ENCODE measurements around the gene EYA4. TPM values are rescaled to one million over a fixed set of nuclear protein-coding genes. Genes with fewer than 3 reads are reported as not detected.

EYA4 gene
- total and polyA plus RNA-seq, 2 donors (not counting 3 experiments of a cell fraction or from before 2014, with no cell fraction given), result not detected

DNA sequence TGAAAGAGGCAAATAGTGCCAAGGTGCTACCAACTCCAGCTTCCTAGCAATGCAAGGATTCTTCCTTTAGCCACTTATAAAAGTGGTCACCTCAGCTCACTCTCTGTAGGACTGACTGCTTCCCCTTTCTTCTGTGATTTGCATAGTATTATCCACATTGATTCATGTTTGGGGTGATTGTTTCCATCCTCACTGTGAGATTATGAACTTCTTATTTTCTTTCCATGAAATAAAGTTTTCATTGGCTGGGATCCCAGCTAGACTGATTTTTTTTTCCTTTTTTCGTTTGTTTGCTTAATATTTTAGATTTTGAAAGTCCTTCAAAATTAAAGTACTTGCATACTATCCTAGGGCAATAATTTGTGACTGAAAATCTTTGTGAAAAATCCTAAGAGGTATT is 50.5 kb downstream of the EYA4 start:
- Histone ChIP-seq H3K4me2 (ENCODE audit: insufficient read depth, low read length) (no peak overlapping the region), H3K4me1 (ENCODE audit: control insufficient read depth, extremely low read depth, insufficient read depth, low read length) (no peaks in the 10 kb centered on the region), H3K9me3 (replicated peaks; ENCODE audit: control insufficient read depth, insufficient read depth, low read length) (no peaks in the 10 kb centered on the region), H3K9ac (replicated peaks; ENCODE audit: extremely low read depth, insufficient read depth, low read length) (no peak overlapping the region), H4K20me1 (replicated peaks; ENCODE audit: control insufficient read depth, extremely low read depth, insufficient read depth, low read length) (peaks cover 2% of the 10 kb centered on the region), H3K27ac (ENCODE audit: insufficient read depth, low read depth, low read length) (no peak overlapping the region), H3K9me1 (replicated peaks; ENCODE audit: control insufficient read depth, extremely low read depth, insufficient read depth, low read length) (no peaks in the 10 kb centered on the region), H2AFZ (ENCODE audit: low read depth, low read length) (no peak overlapping the region), H3K36me3 (ENCODE audit: control insufficient read depth in 2 of 2, extremely low read depth in 1 of 2, insufficient read depth in 2 of 2, low read length in 2 of 2) (no peaks in the 10 kb centered on the region), H3K4me3 (replicated peaks in 1 of 3; ENCODE audit: insufficient read depth in 1 of 3, low read depth in 1 of 3, low read length in 3 of 3) (no peak overlapping the region), H3K27me3 (ENCODE audit: control insufficient read depth in 2 of 2, insufficient read depth in 2 of 2, low read length in 2 of 2) (peaks cover 0 to 3% of the 10 kb centered on the region in 2 experiments), H3K79me2 (ENCODE audit: control insufficient read depth, insufficient read depth, low read length) (no peaks in the 10 kb centered on the region)
- CTCF ChIA-PET, result interaction anchor here (0.9 kb wide), 1 partner anchor 14 kb away, joined by 3 read pairs; no protein-coding TSS in a partner anchor
- POLR2A ChIA-PET, result no interaction called here
- intact Hi-C loops (cut with micrococcal nuclease) (no loop called here), dilution Hi-C loops (cut with MboI; ENCODE audit: extremely low pct_ligation_motif_present, low sequenced_read_pairs) (no loop called here)
- DNase-seq (ENCODE audit: low read depth, low spot score) (peak; percentile 43), FAIRE-seq (no peak)
- no TSS peak for BruUV-seq (replicated peaks)
- TF ChIP-seq GATA2 (IDR thresholded peaks at IDR 0.05; ENCODE audit: insufficient read depth, insufficient read length, low read depth, low read length), result no peak
- TF ChIP-seq, protein P1, sequence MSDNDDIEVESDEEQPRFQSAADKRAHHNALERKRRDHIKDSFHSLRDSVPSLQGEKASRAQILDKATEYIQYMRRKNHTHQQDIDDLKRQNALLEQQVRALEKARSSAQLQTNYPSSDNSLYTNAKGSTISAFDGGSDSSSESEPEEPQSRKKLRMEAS (IDR thresholded peaks at IDR 0.05; ENCODE audit: insufficient read depth, insufficient read length), result no peak
- TF ChIP-seq FOS (IDR thresholded peaks at IDR 0.05; ENCODE audit: borderline replicate concordance, insufficient read depth, low read length), result no peak
- TF ChIP-seq, protein P2, sequence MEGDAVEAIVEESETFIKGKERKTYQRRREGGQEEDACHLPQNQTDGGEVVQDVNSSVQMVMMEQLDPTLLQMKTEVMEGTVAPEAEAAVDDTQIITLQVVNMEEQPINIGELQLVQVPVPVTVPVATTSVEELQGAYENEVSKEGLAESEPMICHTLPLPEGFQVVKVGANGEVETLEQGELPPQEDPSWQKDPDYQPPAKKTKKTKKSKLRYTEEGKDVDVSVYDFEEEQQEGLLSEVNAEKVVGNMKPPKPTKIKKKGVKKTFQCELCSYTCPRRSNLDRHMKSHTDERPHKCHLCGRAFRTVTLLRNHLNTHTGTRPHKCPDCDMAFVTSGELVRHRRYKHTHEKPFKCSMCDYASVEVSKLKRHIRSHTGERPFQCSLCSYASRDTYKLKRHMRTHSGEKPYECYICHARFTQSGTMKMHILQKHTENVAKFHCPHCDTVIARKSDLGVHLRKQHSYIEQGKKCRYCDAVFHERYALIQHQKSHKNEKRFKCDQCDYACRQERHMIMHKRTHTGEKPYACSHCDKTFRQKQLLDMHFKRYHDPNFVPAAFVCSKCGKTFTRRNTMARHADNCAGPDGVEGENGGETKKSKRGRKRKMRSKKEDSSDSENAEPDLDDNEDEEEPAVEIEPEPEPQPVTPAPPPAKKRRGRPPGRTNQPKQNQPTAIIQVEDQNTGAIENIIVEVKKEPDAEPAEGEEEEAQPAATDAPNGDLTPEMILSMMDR (IDR thresholded peaks at IDR 0.05; ENCODE audit: extremely low read depth in 1 of 2, insufficient read depth in 1 of 2, low read depth in 1 of 2, low read length in 2 of 2), result no peak
- TF ChIP-seq EZH2 (IDR thresholded peaks at IDR 0.05; ENCODE audit: borderline replicate concordance, low read depth, low read length, severe bottlenecking), result no peak
- no peak for TF ChIP-seq POLR2AphosphoS5 (IDR thresholded peaks at IDR 0.05; ENCODE audit: insufficient read depth, low read depth, low read length)
- no peak for TF ChIP-seq MYC (IDR thresholded peaks at IDR 0.05; ENCODE audit: low read depth, low read length)
- TF ChIP-seq POLR2A (IDR thresholded peaks at IDR 0.05; ENCODE audit: low read depth, low read length), result no peak
- TF ChIP-seq JUN (IDR thresholded peaks at IDR 0.05; ENCODE audit: borderline replicate concordance, insufficient read depth, insufficient read length, low read depth), result no peak
